ENCODE data around the gene INPP5E.
A peak's percentile ranks its signal among the peaks of the same experiment; 100 is the strongest.

INPP5E gene

GRCh38 chr9:136400038-136400834 is 39.4 kb downstream of the INPP5E start, which contains the start of gene SNAPC4:
SNAPC4 (minus strand) TSS chr9:136400170; CDS start chr9:136398428, 1,742 bp downstream.
- Histone ChIP-seq H3K9me3 (ENCODE audit: control insufficient read depth, insufficient read depth, low read depth, low read length) (no peaks in the 10 kb centered on the region), H3K9ac (ENCODE audit: low read length) (peak within 1 kb of the TSS; percentile 88), H3K4me1 (ENCODE audit: control insufficient read depth, insufficient read depth, low read length) (peaks cover 12% of the 10 kb centered on the region; the same call in 1 of the 2 replicates), H3K27me3 (ENCODE audit: control insufficient read depth, insufficient read depth, low read length) (no peaks in the 10 kb centered on the region), H3K27ac (ENCODE audit: low read depth, low read length) (peak within 1 kb of the TSS; percentile 81; the same call in 1 of the 2 replicates), H3K4me3 (ENCODE audit: low read depth, low read length) (peak within 1 kb of the TSS; percentile 97), H3K36me3 (ENCODE audit: control insufficient read depth, insufficient read depth, low read length) (peaks cover 65% of the 10 kb centered on the region)

GRCh38 chr9:136399176-136400037 is 40.2 kb downstream of the INPP5E start:
- Histone ChIP-seq H3K9ac (ENCODE audit: low read length) (peak overlapping the region; percentile 88), H3K36me3 (ENCODE audit: control insufficient read depth, insufficient read depth, low read length) (peaks cover 65% of the 10 kb centered on the region), H3K27me3 (ENCODE audit: control insufficient read depth, insufficient read depth, low read length) (no peaks in the 10 kb centered on the region), H3K4me1 (ENCODE audit: control insufficient read depth, insufficient read depth, low read length) (peaks cover 12% of the 10 kb centered on the region; the same call in 1 of the 2 replicates), H3K27ac (ENCODE audit: low read depth, low read length) (peak overlapping the region; percentile 81; the same call in 1 of the 2 replicates), H3K9me3 (ENCODE audit: control insufficient read depth, insufficient read depth, low read depth, low read length) (no peaks in the 10 kb centered on the region), H3K4me3 (ENCODE audit: low read depth, low read length) (peak overlapping the region; percentile 97)

- Histone ChIP-seq H3K36me3 (ENCODE audit: control insufficient read depth, insufficient read depth, low read length) (peaks cover 66% of the 10 kb centered on the region), H3K4me1 (ENCODE audit: control insufficient read depth, insufficient read depth, low read length) (peaks cover 12% of the 10 kb centered on the region; the same call in 1 of the 2 replicates), H3K9ac (ENCODE audit: low read length) (peak overlapping the region; percentile 88), H3K27ac (ENCODE audit: low read depth, low read length) (no peak overlapping the region), H3K27me3 (ENCODE audit: control insufficient read depth, insufficient read depth, low read length) (no peaks in the 10 kb centered on the region), H3K9me3 (ENCODE audit: control insufficient read depth, insufficient read depth, low read depth, low read length) (no peaks in the 10 kb centered on the region), H3K4me3 (ENCODE audit: low read depth, low read length) (peak overlapping the region; percentile 97; the same call in 1 of the 2 replicates)
These were observed 41.4 kb downstream of the INPP5E start for GRCh38 chr9:136398286-136398685.

- peaks cover 12% of the 10 kb centered on the region; the same call in 1 of the 2 replicates for H3K4me1 ChIP-seq (ENCODE audit: control insufficient read depth, insufficient read depth, low read length)
- H3K27me3 ChIP-seq (ENCODE audit: control insufficient read depth, insufficient read depth, low read length): no peaks in the 10 kb centered on the region
- H3K36me3 ChIP-seq (ENCODE audit: control insufficient read depth, insufficient read depth, low read length): peaks cover 71% of the 10 kb centered on the region
- H3K4me3 ChIP-seq (ENCODE audit: low read depth, low read length): no peak overlapping the region
- H3K27ac ChIP-seq (ENCODE audit: low read depth, low read length): no peak overlapping the region
- H3K9ac ChIP-seq (ENCODE audit: low read length): no peak overlapping the region
- no peaks in the 10 kb centered on the region for H3K9me3 ChIP-seq (ENCODE audit: control insufficient read depth, insufficient read depth, low read depth, low read length)
These were observed 42.0 kb downstream of the INPP5E start for GRCh38 chr9:136397643-136398042.

- no peaks in the 10 kb centered on the region for H3K27me3 ChIP-seq (ENCODE audit: control insufficient read depth, insufficient read depth, low read length)
- peaks cover 12% of the 10 kb centered on the region; the same call in 1 of the 2 replicates for H3K4me1 ChIP-seq (ENCODE audit: control insufficient read depth, insufficient read depth, low read length)
- no peak overlapping the region for H3K9ac ChIP-seq (ENCODE audit: low read length)
- H3K9me3 ChIP-seq (ENCODE audit: control insufficient read depth, insufficient read depth, low read depth, low read length): no peaks in the 10 kb centered on the region
- no peak overlapping the region for H3K27ac ChIP-seq (ENCODE audit: low read depth, low read length)
- H3K4me3 ChIP-seq (ENCODE audit: low read depth, low read length): no peak overlapping the region
- H3K36me3 ChIP-seq (ENCODE audit: control insufficient read depth, insufficient read depth, low read length): peaks cover 75% of the 10 kb centered on the region
These were observed 43.5 kb downstream of the INPP5E start for GRCh38 chr9:136396219-136396515.

- no peaks in the 10 kb centered on the region for H3K27me3 ChIP-seq (ENCODE audit: control insufficient read depth, insufficient read depth, low read length)
- no peak overlapping the region for H3K27ac ChIP-seq (ENCODE audit: low read depth, low read length)
- no peak overlapping the region for H3K9ac ChIP-seq (ENCODE audit: low read length)
- peaks cover 11% of the 10 kb centered on the region; the same call in 1 of the 2 replicates for H3K4me1 ChIP-seq (ENCODE audit: control insufficient read depth, insufficient read depth, low read length)
- H3K9me3 ChIP-seq (ENCODE audit: control insufficient read depth, insufficient read depth, low read depth, low read length): no peaks in the 10 kb centered on the region
- H3K4me3 ChIP-seq (ENCODE audit: low read depth, low read length): no peak overlapping the region
- peaks cover 77% of the 10 kb centered on the region for H3K36me3 ChIP-seq (ENCODE audit: control insufficient read depth, insufficient read depth, low read length)
These were observed 44.1 kb downstream of the INPP5E start for GRCh38 chr9:136395345-136396218.

GRCh38 chr9:136395020-136395340 is 44.7 kb downstream of the INPP5E start:
- no peak overlapping the region for H3K4me3 ChIP-seq (ENCODE audit: low read depth, low read length)
- H3K9ac ChIP-seq (ENCODE audit: low read length): no peak overlapping the region
- no peak overlapping the region for H3K27ac ChIP-seq (ENCODE audit: low read depth, low read length)
- H3K27me3 ChIP-seq (ENCODE audit: control insufficient read depth, insufficient read depth, low read length): no peaks in the 10 kb centered on the region
- peaks cover 7% of the 10 kb centered on the region; the same call in 1 of the 2 replicates for H3K4me1 ChIP-seq (ENCODE audit: control insufficient read depth, insufficient read depth, low read length)
- no peaks in the 10 kb centered on the region for H3K9me3 ChIP-seq (ENCODE audit: control insufficient read depth, insufficient read depth, low read depth, low read length)
- peaks cover 79% of the 10 kb centered on the region for H3K36me3 ChIP-seq (ENCODE audit: control insufficient read depth, insufficient read depth, low read length)

GRCh38 chr9:136394312-136395019 is 45.2 kb downstream of the INPP5E start:
- Histone ChIP-seq H3K36me3 (ENCODE audit: control insufficient read depth, insufficient read depth, low read length) (peaks cover 84% of the 10 kb centered on the region), H3K27ac (ENCODE audit: low read depth, low read length) (no peak overlapping the region)

GRCh38 chr9:136393531-136393930 is 46.1 kb downstream of the INPP5E start:
- no peak overlapping the region for H3K4me3 ChIP-seq (ENCODE audit: low read depth, low read length)
- peaks cover under 1% of the 10 kb centered on the region; the same call in 1 of the 2 replicates for H3K4me1 ChIP-seq (ENCODE audit: control insufficient read depth, insufficient read depth, low read length)
- no peak overlapping the region for H3K9ac ChIP-seq (ENCODE audit: low read length)
- no peak overlapping the region for H3K27ac ChIP-seq (ENCODE audit: low read depth, low read length)
- H3K9me3 ChIP-seq (ENCODE audit: control insufficient read depth, insufficient read depth, low read depth, low read length): no peaks in the 10 kb centered on the region
- H3K36me3 ChIP-seq (ENCODE audit: control insufficient read depth, insufficient read depth, low read length): peaks cover 91% of the 10 kb centered on the region
- H3K27me3 ChIP-seq (ENCODE audit: control insufficient read depth, insufficient read depth, low read length): no peaks in the 10 kb centered on the region

More at GRCh38 chr9:136394312-136395019, 45.2 kb downstream of the INPP5E start:
- Histone ChIP-seq H3K27me3 (ENCODE audit: control insufficient read depth, insufficient read depth, low read length) (no peaks in the 10 kb centered on the region), H3K9me3 (ENCODE audit: control insufficient read depth, insufficient read depth, low read depth, low read length) (no peaks in the 10 kb centered on the region), H3K4me3 (ENCODE audit: low read depth, low read length) (no peak overlapping the region), H3K9ac (ENCODE audit: low read length) (no peak overlapping the region), H3K4me1 (ENCODE audit: control insufficient read depth, insufficient read depth, low read length) (peaks cover 7% of the 10 kb centered on the region; the same call in 1 of the 2 replicates)
